IMR-90 (cell line): ENCODE results near the gene ZDHHC21. TPM values are rescaled to one million over a fixed set of nuclear protein-coding genes. Genes with fewer than 3 reads are reported as not detected.

Source experiments
- ATAC-seq: fragments of 200-7000 bp; cut with Tn5 transposase; 2 replicates; pipeline ENCODE4 v1.9.1; 2020; ENCODE audit warnings: low read depth, mild to moderate bottlenecking, moderate library complexity
- BruUV-seq: library from RNA; stranded (reverse); fragments of 400-500 nt; replicated peaks from 2 replicates; lab custom pipeline; 2021; lab: Mats Ljungman, UMichigan
- CTCF ChIA-PET: fragments of 300-600 bp; formaldehyde crosslinking; extraction: SDS; loops from one replicate; lab custom pipeline; 2021; ENCODE audit warnings: antibody characterized with exemption; lab: Yijun Ruan, JAX
- POLR2A ChIA-PET: fragments of 300-600 bp; sonication (Branson Sonifier 250); formaldehyde crosslinking; loops from one replicate; lab custom pipeline; 2022; ENCODE audit warnings: antibody characterized with exemption; ENCODE audit not compliant: unreplicated experiment; lab: Charles Lee
- DNase-seq: peaks from one replicate; pipeline ENCODE4 v3.0.0; 2013
- H2AFZ ChIP-seq: replicated peaks from 2 replicates; pipeline ENCODE3; 2013; ENCODE audit warnings: low read length, mild to moderate bottlenecking; ENCODE audit not compliant: poor library complexity
- H2AK5ac ChIP-seq: 2 replicates; pipeline ENCODE4 v1.6.1; 2013; ENCODE audit warnings: low read depth, low read length, inconsistent platforms
- H2AK9ac ChIP-seq: replicated peaks from 2 replicates; pipeline ENCODE3; 2013; ENCODE audit warnings: mild to moderate bottlenecking, low read depth, low read length, moderate library complexity; ENCODE audit not compliant: poor library complexity
- H2BK120ac ChIP-seq: 2 replicates; pipeline ENCODE4 v1.6.1; 2013; ENCODE audit warnings: low read depth, low read length, inconsistent platforms
- H2BK15ac ChIP-seq: 3 replicates; pipeline ENCODE4 v1.6.1; 2013; ENCODE audit warnings: low read depth, low read length, inconsistent platforms
- H2BK20ac ChIP-seq: 2 replicates; pipeline ENCODE4 v1.6.1; 2013; ENCODE audit warnings: low read depth, mild to moderate bottlenecking, inconsistent platforms, low read length, moderate library complexity
- H2BK5ac ChIP-seq: 2 replicates; pipeline ENCODE4 v1.6.1; 2013; ENCODE audit warnings: mild to moderate bottlenecking, low read depth, low read length, inconsistent platforms; ENCODE audit not compliant: poor library complexity, severe bottlenecking
- H3K14ac ChIP-seq: replicated peaks from 2 replicates; pipeline ENCODE4 v1.6.1; 2013; ENCODE audit warnings: low read depth, low read length, inconsistent platforms
- H3K18ac ChIP-seq: 2 replicates; pipeline ENCODE4 v1.6.1; 2013; ENCODE audit warnings: low read depth, low read length, control low read depth
- H3K23ac ChIP-seq: 2 replicates; pipeline ENCODE4 v1.6.1; 2013; ENCODE audit warnings: low read depth, low read length, inconsistent platforms
- H3K27ac ChIP-seq: 2 replicates; pipeline ENCODE4 v1.5.1; 2013; ENCODE audit warnings: mild to moderate bottlenecking, control low read depth, low read length; ENCODE audit not compliant: insufficient read depth
- H3K27me3 ChIP-seq: 2 replicates; pipeline ENCODE4 v1.6.1; 2013; ENCODE audit warnings: low read length; ENCODE audit not compliant: control insufficient read depth, insufficient read depth
- H3K36me3 ChIP-seq: 2 replicates; pipeline ENCODE4 v1.6.1; 2013; ENCODE audit warnings: low read length, mixed read lengths; ENCODE audit not compliant: control insufficient read depth, insufficient read depth
- H3K4ac ChIP-seq: 2 replicates; pipeline ENCODE4 v1.6.1; 2013; ENCODE audit warnings: low read depth, low read length, inconsistent platforms
- H3K4me1 ChIP-seq: 2 replicates; pipeline ENCODE4 v1.6.1; 2013; ENCODE audit warnings: low read length, mixed read lengths; ENCODE audit not compliant: control insufficient read depth, insufficient read depth
- H3K4me2 ChIP-seq: 2 replicates; pipeline ENCODE4 v1.6.1; 2013; ENCODE audit warnings: low read depth, mild to moderate bottlenecking, control low read depth, low read length, moderate library complexity
- H3K4me3 ChIP-seq: 2 replicates; pipeline ENCODE4 v1.5.1; 2013; ENCODE audit warnings: low read depth, mild to moderate bottlenecking, control low read depth, low read length, moderate library complexity; ENCODE audit not compliant: insufficient read depth
- H3K56ac ChIP-seq: 2 replicates; pipeline ENCODE4 v1.6.1; 2013; ENCODE audit warnings: low read length, inconsistent platforms; ENCODE audit not compliant: insufficient read depth; ENCODE audit errors: extremely low read depth
- H3K79me1 ChIP-seq, 2 experiments: 2 replicates each; pipeline ENCODE4 v1.6.1; 2013; ENCODE audit warnings: low read length in 2 of 2, inconsistent platforms in 1 of 2, low read depth in 1 of 2
- H3K9ac ChIP-seq: 2 replicates; pipeline ENCODE4 v1.6.1; 2013; ENCODE audit warnings: low read depth, low read length, control low read depth
- H3K9me1 ChIP-seq: 2 replicates; pipeline ENCODE4 v1.6.1; 2013; ENCODE audit warnings: low read length, inconsistent platforms; ENCODE audit not compliant: insufficient read depth
- H3K9me3 ChIP-seq: 2 replicates; pipeline ENCODE4 v1.6.1; 2013; ENCODE audit warnings: low read length; ENCODE audit not compliant: control insufficient read depth, insufficient read depth
- H4K20me1 ChIP-seq: 2 replicates; pipeline ENCODE4 v1.6.1; 2013; ENCODE audit warnings: low read length, inconsistent platforms; ENCODE audit not compliant: insufficient read depth
- H4K5ac ChIP-seq: 2 replicates; pipeline ENCODE4 v1.6.1; 2013; ENCODE audit warnings: mild to moderate bottlenecking, low read depth, low read length, control low read depth
- H4K8ac ChIP-seq, 2 experiments: 2 replicates each; pipeline ENCODE4 v1.6.1; 2013; ENCODE audit warnings: low read depth in 2 of 2, low read length in 2 of 2, control low read depth in 1 of 2, inconsistent platforms in 1 of 2
- H4K91ac ChIP-seq: 2 replicates; pipeline ENCODE4 v1.6.1; 2013; ENCODE audit warnings: low read depth, low read length, inconsistent platforms; ENCODE audit not compliant: insufficient read depth
- BHLHE40 ChIP-seq: fragments of 150-350 bp; IDR thresholded peaks from 2 replicates; pipeline ENCODE4 v1.6.1; 2016; ENCODE audit warnings: mild to moderate bottlenecking, low read depth, low read length
- CEBPB ChIP-seq: IDR thresholded peaks from 2 replicates; pipeline ENCODE4 v1.6.1; 2012; ENCODE audit warnings: low read depth, low read length, improper control_type of control experiment
- MAFK ChIP-seq: IDR thresholded peaks from 2 replicates; pipeline ENCODE4 v1.6.1; 2012; ENCODE audit warnings: low read depth, low read length, improper control_type of control experiment
- MAZ ChIP-seq: IDR thresholded peaks from 2 replicates; pipeline ENCODE4 v1.6.1; 2012; ENCODE audit warnings: low read depth, mild to moderate bottlenecking, low read length, improper control_type of control experiment, moderate library complexity, borderline replicate concordance
- NFE2L2 ChIP-seq: fragments of 150-350 bp; IDR thresholded peaks from 2 replicates; pipeline ENCODE4 v1.6.1; 2016; ENCODE audit warnings: low read depth, mild to moderate bottlenecking, low read length
- POLR2A ChIP-seq: IDR thresholded peaks from 2 replicates; pipeline ENCODE4 v1.6.1; 2012; ENCODE audit warnings: mild to moderate bottlenecking, low read depth, low read length
- RAD21 ChIP-seq: IDR thresholded peaks from 2 replicates; pipeline ENCODE4 v1.6.1; 2012; ENCODE audit warnings: low read length, improper control_type of control experiment
- RCOR1 ChIP-seq: IDR thresholded peaks from 2 replicates; pipeline ENCODE4 v1.6.1; 2012; ENCODE audit warnings: mild to moderate bottlenecking, low read length, improper control_type of control experiment; ENCODE audit not compliant: insufficient replicate concordance
- RFX5 ChIP-seq: IDR thresholded peaks from 2 replicates; pipeline ENCODE4 v1.8.0; 2012; ENCODE audit warnings: low read depth, mild to moderate bottlenecking, low read length, moderate library complexity
- USF2 ChIP-seq: fragments of 150-350 bp; IDR thresholded peaks from 2 replicates; pipeline ENCODE4 v1.6.1; 2017; ENCODE audit warnings: mild to moderate bottlenecking, antibody characterized with exemption, low read length, low read depth
- WGBS, 2 experiments: methylation state at CpG; one replicate each; pipeline versions ENCODE4 v1.1.5 to v1.1.7; 2013; ENCODE audit warnings: missing lambda C conversion rate in 2 of 2; ENCODE audit not compliant: insufficient read length in 1 of 2; ENCODE audit errors: extremely low coverage in 2 of 2; 5-methylcytosine and 5-hydroxymethylcytosine counted together
- dilution Hi-C: fragments of 300-500 bp; cut with HindIII; formaldehyde crosslinking; loops from one replicate; pipeline ENCODE4 v1.14.3; 2018; ENCODE audit warnings: low sequenced_read_pairs; ENCODE audit not compliant: unreplicated experiment
- in situ Hi-C: fragments of 300-500 bp; cut with MboI; formaldehyde crosslinking; loops from 3 replicates; pipeline ENCODE4 v1.14.3; 2019; ENCODE audit warnings: low sequenced_read_pairs, inconsistent platforms, mixed read lengths
- intact Hi-C: fragments of 100-400 bp; cut with micrococcal nuclease; formaldehyde crosslinking; loops from 2 replicates; pipeline ENCODE4 v1.10.0; 2022
- polyA plus RNA-seq, 3 experiments: library from polyadenylated mRNA; depleted of rRNA; stranded (reverse); fragments of >200 nt; gene quantifications; 2 replicates each; pipeline ENCODE4 v1.2.3, GENCODE V29; 2012; ENCODE audit warnings: low replicate concordance in 1 of 3
- total RNA-seq: library from RNA; depleted of rRNA; stranded (reverse); fragments of >200 nt; gene quantifications from 2 replicates; pipeline ENCODE4 v1.2.3, GENCODE V29; 2012

The ZDHHC21 gene
- total and polyA plus RNA-seq, 2 of the 4 experiments (the other 2 are of a cell fraction) = 2.8 to 4.5 TPM

GRCh38 chr9:14608540-14608939 is 84.7 kb downstream of the ZDHHC21 start:
- CTCF ChIA-PET = interaction anchor here (1.1 kb wide), 1 partner anchor 160 kb away, joined by 4 read pairs; no protein-coding TSS in a partner anchor

More at GRCh38 chr9:14608540-14608939, 84.7 kb downstream of the ZDHHC21 start:
- Histone ChIP-seq H3K23ac (no peak overlapping the region), H3K4me2 (no peak overlapping the region), H2BK120ac (no peak overlapping the region), H4K20me1 (no peaks in the 10 kb centered on the region), H3K4me3 (no peak overlapping the region), H2BK20ac (no peak overlapping the region), H3K14ac (no peak overlapping the region), H4K91ac (no peak overlapping the region), H3K36me3 (no peaks in the 10 kb centered on the region), H2AFZ (no peak overlapping the region), H3K27ac (no peak overlapping the region), H2AK9ac (no peak overlapping the region), H3K4ac (no peak overlapping the region), H4K8ac (no peak overlapping the region), H3K4me1 (no peaks in the 10 kb centered on the region), H3K9me1 (no peaks in the 10 kb centered on the region), H3K79me1 (no peaks in the 10 kb centered on the region), H3K9ac (no peak overlapping the region), H2BK15ac (no peak overlapping the region), H2BK5ac (no peak overlapping the region), H3K9me3 (no peaks in the 10 kb centered on the region), H4K5ac (no peak overlapping the region), H2AK5ac (no peak overlapping the region), H3K27me3 (no peaks in the 10 kb centered on the region), H3K56ac (no peak overlapping the region), H3K18ac (no peak overlapping the region)
- BruUV-seq = no TSS peak
- TF ChIP-seq CEBPB = no peak
- no peak for TF ChIP-seq USF2
- TF ChIP-seq MAZ = no peak
- no peak for TF ChIP-seq POLR2A
- TF ChIP-seq MAFK = no peak
- TF ChIP-seq NFE2L2 = no peak
- no peak for TF ChIP-seq RAD21
- no peak for TF ChIP-seq BHLHE40
- no peak for TF ChIP-seq RFX5
- no peak for TF ChIP-seq RCOR1
- in situ Hi-C loops (no loop called here), intact Hi-C loops (no loop called here), dilution Hi-C loops (no loop called here)
- DNase-seq = no peak
- POLR2A ChIA-PET = no interaction called here
- no CpG with 5 or more reads among the region's 2 CpGs for WGBS, 2 experiments
- no peak for ATAC-seq
